GM23248 (cell line): ENCODE data around the gene MAVS. TPM values are rescaled to one million over a fixed set of nuclear protein-coding genes. Genes with fewer than 3 reads are reported as not detected.

ENCODE experiments used
- DNase-seq: peaks from one replicate; pipeline ENCODE4 v3.0.0-alpha.2; 2015
- H2AFZ ChIP-seq: fragments of 200-600 bp; sonication (generic); 2 replicates; pipeline ENCODE4 v1.6.1; 2016; ENCODE audit warnings: antibody characterized with exemption
- H3F3A ChIP-seq: fragments of 200-600 bp; sonication (generic); 2 replicates; pipeline ENCODE4 v1.6.1; 2016; ENCODE audit warnings: mild to moderate bottlenecking, antibody characterized with exemption, mixed run types; ENCODE audit not compliant: insufficient read depth
- H3K27ac ChIP-seq: fragments of 200-600 bp; sonication (generic); 2 replicates; pipeline ENCODE4 v1.5.1; 2016; ENCODE audit warnings: mild to moderate bottlenecking
- H3K27me3 ChIP-seq: fragments of 200-600 bp; sonication (generic); replicated peaks from 2 replicates; pipeline ENCODE4 v1.6.1; 2016; ENCODE audit warnings: mild to moderate bottlenecking; ENCODE audit not compliant: insufficient read depth
- H3K36me3 ChIP-seq: fragments of 200-600 bp; sonication (generic); 2 replicates; pipeline ENCODE4 v1.6.1; 2016; ENCODE audit warnings: low read depth, mild to moderate bottlenecking
- H3K4me1 ChIP-seq: fragments of 200-600 bp; sonication (generic); 2 replicates; pipeline ENCODE4 v1.6.1; 2016; ENCODE audit warnings: mild to moderate bottlenecking; ENCODE audit not compliant: insufficient read depth
- H3K4me2 ChIP-seq: fragments of 200-600 bp; sonication (generic); one replicate; pipeline ENCODE4 v1.6.1; 2016; ENCODE audit warnings: mild to moderate bottlenecking; ENCODE audit not compliant: unreplicated experiment
- H3K4me3 ChIP-seq: fragments of 200-600 bp; sonication (generic); 2 replicates; pipeline ENCODE4 v1.5.1; 2016; ENCODE audit warnings: mild to moderate bottlenecking
- H3K79me2 ChIP-seq: fragments of 200-600 bp; sonication (generic); 2 replicates; pipeline ENCODE4 v1.6.1; 2016; ENCODE audit warnings: mild to moderate bottlenecking; ENCODE audit not compliant: insufficient read depth
- H3K9ac ChIP-seq: fragments of 200-600 bp; sonication (generic); 2 replicates; pipeline ENCODE4 v1.6.1; 2016; ENCODE audit warnings: mild to moderate bottlenecking
- H3K9me2 ChIP-seq: fragments of 200-600 bp; sonication (generic); 2 replicates; pipeline ENCODE4 v1.6.1; 2016; ENCODE audit warnings: mixed run types, mild to moderate bottlenecking, moderate library complexity; ENCODE audit not compliant: insufficient read depth
- H3K9me3 ChIP-seq: fragments of 200-600 bp; sonication (generic); one replicate; pipeline ENCODE4 v1.6.1; 2017; ENCODE audit warnings: low read depth
- H4K20me1 ChIP-seq: fragments of 200-600 bp; sonication (generic); 2 replicates; pipeline ENCODE4 v1.6.0; 2016; ENCODE audit not compliant: insufficient read depth
- EZH2 ChIP-seq: fragments of 200-600 bp; sonication (generic); IDR thresholded peaks from 2 replicates; pipeline ENCODE4 v1.6.1; 2018; ENCODE audit warnings: antibody characterized with exemption, mild to moderate bottlenecking; ENCODE audit not compliant: insufficient read depth, poor library complexity, severe bottlenecking
- EZH2phosphoT487 ChIP-seq: fragments of 200-600 bp; sonication (generic); IDR thresholded peaks from 2 replicates; pipeline ENCODE4 v1.6.1; 2018; ENCODE audit warnings: antibody characterized with exemption, moderate library complexity, mild to moderate bottlenecking, low read depth; ENCODE audit not compliant: insufficient read depth
- WGBS, 2 experiments: methylation state at CpG; one replicate each; pipeline ENCODE4 v1.1.6; 2015 to 2017; ENCODE audit warnings: low lambda C conversion rate in 2 of 2, low coverage in 1 of 2; ENCODE audit errors: missing lambda C conversion rate in 2 of 2; 5-methylcytosine and 5-hydroxymethylcytosine counted together
- in situ Hi-C: fragments of 300-500 bp; cut with MboI; formaldehyde crosslinking; loops from 2 replicates; pipeline ENCODE4 v1.15.0; 2020
- polyA plus RNA-seq: library from polyadenylated mRNA; unstranded; fragments of >200 nt; fragmentation: Nextera tagmentation; extraction: Ambion mirVana; gene quantifications from 2 replicates; pipeline ENCODE4 v1.2.1, GENCODE V29; 2016
- total RNA-seq: library from RNA; depleted of rRNA; stranded (reverse); fragments of >200 nt; shearing (Covaris generic); gene quantifications from 2 replicates; pipeline ENCODE4 v1.2.3, GENCODE V29; 2014

The MAVS gene
- total and polyA plus RNA-seq, 2 experiments from 2014 or later, result 12.0 to 22.0 TPM

DNA sequence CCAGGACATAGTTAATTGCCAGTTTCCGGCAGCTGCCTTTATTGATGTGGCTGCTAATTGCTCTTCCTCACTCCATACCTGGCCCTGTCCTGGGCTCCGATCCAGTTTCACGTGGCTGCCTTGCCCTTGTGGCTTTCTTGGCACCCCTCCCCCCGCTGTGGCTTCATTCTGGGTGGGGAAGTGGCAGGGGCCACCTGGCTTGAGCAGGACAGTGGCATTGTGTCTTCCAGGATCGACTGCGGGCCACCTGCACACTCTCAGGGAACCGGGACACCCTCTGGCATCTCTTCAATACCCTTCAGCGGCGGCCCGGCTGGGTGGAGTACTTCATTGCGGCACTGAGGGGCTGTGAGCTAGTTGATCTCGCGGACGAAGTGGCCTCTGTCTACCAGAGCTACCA, 10.8 kb downstream of the MAVS start:
- Histone ChIP-seq H3K27ac (no peak overlapping the region), H3K27me3 (no peaks in the 10 kb centered on the region), H3K4me3 (no peak overlapping the region), H3K9me3 (no peaks in the 10 kb centered on the region), H4K20me1 (no peaks in the 10 kb centered on the region), H3K9ac (no peak overlapping the region), H3F3A (peaks cover 4% of the 10 kb centered on the region; the same call in 1 of the 2 replicates), H3K9me2 (no peaks in the 10 kb centered on the region), H2AFZ (no peak overlapping the region), H3K36me3 (peaks cover 23% of the 10 kb centered on the region; the same call in 1 of the 2 replicates), H3K4me1 (no peaks in the 10 kb centered on the region), H3K79me2 (peaks cover 24% of the 10 kb centered on the region), H3K4me2 (no peak overlapping the region)
- no peak for TF ChIP-seq EZH2phosphoT487
- TF ChIP-seq EZH2, result no peak
- no peak for DNase-seq
- WGBS, 2 experiments, result 77 to 89% methylated on average over 14 of the region's 14 CpGs
- in situ Hi-C loops, result no loop called here

DNA sequence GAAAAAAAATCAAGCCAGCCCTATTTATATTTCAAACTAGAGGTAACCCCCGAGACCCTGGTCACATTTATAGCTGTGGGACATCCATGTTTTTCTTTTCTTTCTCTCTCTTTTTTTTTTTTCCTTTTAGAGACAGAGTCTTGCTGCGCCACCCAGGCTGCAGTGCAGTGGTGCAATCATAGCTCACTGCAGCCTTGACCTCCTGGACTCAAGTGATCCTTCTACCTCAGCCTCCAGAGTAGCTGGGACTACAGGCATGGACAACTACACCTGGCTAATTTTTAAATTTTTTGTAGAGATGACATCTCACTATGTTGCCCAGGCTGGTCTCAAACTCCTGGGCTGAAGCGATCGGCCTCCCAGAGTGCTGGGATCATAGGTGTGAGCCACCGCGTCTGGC, 12.1 kb downstream of the MAVS start:
- DNase-seq, result no peak
- no peaks in the 10 kb centered on the region for H3K27me3 ChIP-seq
- H3F3A ChIP-seq, result peaks cover 4% of the 10 kb centered on the region; the same call in 1 of the 2 replicates
- no peak overlapping the region for H3K27ac ChIP-seq
- no peak overlapping the region for H3K4me3 ChIP-seq
- WGBS, 2 experiments, result 96 to 97% methylated on average over 6 of the region's 6 CpGs
- H3K4me2 ChIP-seq, result no peak overlapping the region
- H3K4me1 ChIP-seq, result no peaks in the 10 kb centered on the region
- peaks cover 21% of the 10 kb centered on the region for H3K79me2 ChIP-seq
- no peaks in the 10 kb centered on the region for H4K20me1 ChIP-seq
- H3K9me3 ChIP-seq, result no peaks in the 10 kb centered on the region
- in situ Hi-C loops, result no loop called here
- no peaks in the 10 kb centered on the region for H3K9me2 ChIP-seq
- H3K9ac ChIP-seq, result no peak overlapping the region
- TF ChIP-seq EZH2phosphoT487 (no peak), EZH2 (no peak)
- peaks cover 28% of the 10 kb centered on the region; the same call in 1 of the 2 replicates for H3K36me3 ChIP-seq
- no peak overlapping the region for H2AFZ ChIP-seq

DNA sequence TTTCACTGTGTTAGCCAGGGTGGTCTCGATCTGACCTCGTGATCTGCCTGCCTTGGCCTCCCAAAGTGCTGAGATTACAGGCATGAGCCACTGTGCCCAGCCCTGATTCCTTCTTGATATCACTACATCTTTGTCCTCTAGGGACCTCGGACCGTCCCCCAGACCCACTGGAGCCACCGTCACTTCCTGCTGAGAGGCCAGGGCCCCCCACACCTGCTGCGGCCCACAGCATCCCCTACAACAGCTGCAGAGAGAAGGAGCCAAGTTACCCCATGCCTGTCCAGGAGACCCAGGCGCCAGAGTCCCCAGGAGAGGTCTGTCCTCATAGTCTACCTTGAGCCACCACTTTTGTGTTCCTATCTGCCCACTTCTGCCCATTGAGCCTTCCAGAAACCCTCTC, 14.6 kb downstream of the MAVS start:
- no peaks in the 10 kb centered on the region for H4K20me1 ChIP-seq
- no peak for DNase-seq
- H3F3A ChIP-seq, result no peaks in the 10 kb centered on the region
- no peaks in the 10 kb centered on the region for H3K9me3 ChIP-seq
- H3K9me2 ChIP-seq, result no peaks in the 10 kb centered on the region
- peaks cover 31% of the 10 kb centered on the region; the same call in 1 of the 2 replicates for H3K36me3 ChIP-seq
- H3K4me3 ChIP-seq, result no peak overlapping the region
- 97 to 100% methylated on average over 7 of the region's 7 CpGs for WGBS, 2 experiments
- peaks cover 10% of the 10 kb centered on the region; the same call in 1 of the 2 replicates for H3K79me2 ChIP-seq
- H3K4me1 ChIP-seq, result no peaks in the 10 kb centered on the region
- H3K4me2 ChIP-seq, result no peak overlapping the region
- H2AFZ ChIP-seq, result no peak overlapping the region
- no peak overlapping the region for H3K9ac ChIP-seq
- no peak for TF ChIP-seq EZH2phosphoT487
- no peak for TF ChIP-seq EZH2
- H3K27ac ChIP-seq, result no peak overlapping the region
- in situ Hi-C loops, result no loop called here
- H3K27me3 ChIP-seq, result no peaks in the 10 kb centered on the region

DNA sequence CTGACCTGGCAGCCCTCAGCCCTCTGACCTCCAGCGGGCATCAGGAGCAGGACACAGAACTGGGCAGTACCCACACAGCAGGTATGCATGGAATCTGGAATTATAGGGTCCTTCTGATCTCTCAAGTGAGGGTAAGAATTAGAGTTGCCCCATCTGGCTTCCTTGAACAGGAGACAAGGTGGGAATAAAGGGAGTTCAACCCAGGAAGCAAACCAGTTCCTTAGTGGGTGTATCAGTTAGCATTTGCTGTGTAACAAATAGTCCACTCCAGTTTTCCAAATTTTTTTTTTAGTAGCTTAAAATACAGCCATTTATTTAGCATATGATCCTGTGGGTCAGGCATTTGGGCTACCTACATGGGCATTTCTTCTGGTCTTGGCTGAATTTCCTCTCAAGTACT, 15.7 kb downstream of the MAVS start:
- H3K9ac ChIP-seq, result no peak overlapping the region
- no peaks in the 10 kb centered on the region for H3K9me3 ChIP-seq
- H3K36me3 ChIP-seq, result peaks cover 26% of the 10 kb centered on the region; the same call in 1 of the 2 replicates
- no peak for DNase-seq
- H3K4me2 ChIP-seq, result no peak overlapping the region
- TF ChIP-seq EZH2phosphoT487 (no peak), EZH2 (no peak)
- H3K9me2 ChIP-seq, result no peaks in the 10 kb centered on the region
- no peaks in the 10 kb centered on the region for H4K20me1 ChIP-seq
- H3K4me3 ChIP-seq, result no peak overlapping the region
- H3K4me1 ChIP-seq, result no peaks in the 10 kb centered on the region
- no peaks in the 10 kb centered on the region for H3K79me2 ChIP-seq
- WGBS, 2 experiments, result 94 to 100% methylated on average over 1 of the region's 1 CpG
- in situ Hi-C loops, result no loop called here
- no peak overlapping the region for H3K27ac ChIP-seq
- no peaks in the 10 kb centered on the region for H3F3A ChIP-seq
- no peak overlapping the region for H2AFZ ChIP-seq
- no peaks in the 10 kb centered on the region for H3K27me3 ChIP-seq

DNA sequence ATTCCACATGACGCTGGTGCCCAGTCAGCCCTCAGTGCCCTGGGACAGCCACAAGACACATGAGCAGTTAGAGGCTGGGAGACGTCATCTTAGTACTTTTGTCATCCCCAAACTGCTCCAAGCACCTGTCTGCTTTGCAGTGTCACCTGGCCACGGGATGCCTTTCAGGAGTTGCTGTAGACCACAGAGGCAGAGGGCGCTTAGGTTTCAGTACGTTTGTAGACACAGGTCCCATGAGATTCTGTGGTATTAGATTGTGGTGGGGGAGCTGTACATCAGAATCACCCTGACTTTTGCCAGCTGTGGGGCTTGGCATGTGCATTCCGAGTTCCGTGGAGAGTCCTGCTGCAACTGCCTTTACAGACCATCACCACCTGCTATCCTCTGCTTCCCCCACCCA, 16.7 kb downstream of the MAVS start:
- Histone ChIP-seq H3K79me2 (no peaks in the 10 kb centered on the region), H3K9me2 (no peaks in the 10 kb centered on the region), H3K9me3 (no peaks in the 10 kb centered on the region), H3K4me2 (no peak overlapping the region), H3F3A (no peaks in the 10 kb centered on the region), H4K20me1 (no peaks in the 10 kb centered on the region), H3K27ac (no peak overlapping the region), H3K36me3 (peaks cover 22% of the 10 kb centered on the region; the same call in 1 of the 2 replicates), H3K4me1 (no peaks in the 10 kb centered on the region), H3K4me3 (no peak overlapping the region), H3K9ac (no peak overlapping the region), H2AFZ (no peak overlapping the region), H3K27me3 (no peaks in the 10 kb centered on the region)
- DNase-seq, result no peak
- in situ Hi-C loops, result no loop called here
- 84 to 89% methylated on average over 7 of the region's 7 CpGs for WGBS, 2 experiments
- no peak for TF ChIP-seq EZH2phosphoT487
- no peak for TF ChIP-seq EZH2
